Renal cortical epithelial cell (primary cell): Measurements from ENCODE around the gene LHFPL4. TPM values are rescaled to one million over a fixed set of nuclear protein-coding genes. Genes with fewer than 3 reads are reported as not detected.
A peak's percentile ranks its signal among the peaks of the same experiment; 100 is the strongest.
"Not testable (repeated sequence)": the region's sequence is repeated elsewhere in the genome, so short reads cannot be mapped to it uniquely, and the experiment has no call there.

Source experiments
- DNase-seq: peaks from one replicate; pipeline ENCODE4 v3.0.0-alpha.2; 2011; ENCODE audit warnings: low read depth
- total RNA-seq: library from RNA; depleted of rRNA; stranded (reverse); fragments of >200 nt; gene quantifications from 2 replicates; pipeline ENCODE4 v1.2.3, GENCODE V29; 2014

Gene LHFPL4
- total RNA-seq, 1 donor from 2014 or later = 0.05 TPM

GRCh38 chr3:9536212-9536611 is 17.4 kb downstream of the LHFPL4 start:
- DNase-seq = no peak

- DNase-seq = no peak
Measured at GRCh38 chr3:9534429-9534828, 19.2 kb downstream of the LHFPL4 start.

- DNase-seq = no peak
Measured at GRCh38 chr3:9525078-9525477, 28.5 kb downstream of the LHFPL4 start.

GRCh38 chr3:9514956-9515355 is 38.7 kb downstream of the LHFPL4 start:
- no peak for DNase-seq

GRCh38 chr3:9514306-9514705 is 39.3 kb downstream of the LHFPL4 start:
- no peak for DNase-seq

GRCh38 chr3:9512456-9513045 is 41.1 kb downstream of the LHFPL4 start:
- no peak for DNase-seq

- DNase-seq = no peak
Measured at GRCh38 chr3:9508781-9509180, 44.8 kb downstream of the LHFPL4 start.

GRCh38 chr3:9507586-9508578 is 45.7 kb downstream of the LHFPL4 start:
- no peak for DNase-seq

GRCh38 chr3:9503283-9503682 is 50.3 kb downstream of the LHFPL4 start:
- peak; percentile 68 for DNase-seq

GRCh38 chr3:9501226-9501625 is 52.4 kb downstream of the LHFPL4 start:
- DNase-seq = no peak

- peak; percentile 25 for DNase-seq
Measured at GRCh38 chr3:9500108-9501050, 53.2 kb downstream of the LHFPL4 start.

GRCh38 chr3:9499455-9500107 is 54.0 kb downstream of the LHFPL4 start:
- no peak for DNase-seq

- DNase-seq = no peak
Measured at GRCh38 chr3:9498781-9499180, 54.8 kb downstream of the LHFPL4 start.

- DNase-seq = peak; percentile 83
Measured at GRCh38 chr3:9497821-9498565, 55.6 kb downstream of the LHFPL4 start.

GRCh38 chr3:9496893-9497292 is 56.7 kb downstream of the LHFPL4 start:
- DNase-seq = no peak

GRCh38 chr3:9494036-9494435 is 59.6 kb downstream of the LHFPL4 start:
- DNase-seq = not testable (repeated sequence)

- no peak for DNase-seq
Measured at GRCh38 chr3:9491506-9491905, 62.1 kb downstream of the LHFPL4 start.

- DNase-seq = no peak
Measured at GRCh38 chr3:9485248-9485647, 68.4 kb downstream of the LHFPL4 start.

GRCh38 chr3:9480265-9480664 is 73.4 kb downstream of the LHFPL4 start:
- DNase-seq = no peak

- no peak for DNase-seq
Measured at GRCh38 chr3:9476935-9477334, 76.7 kb downstream of the LHFPL4 start.

- no peak for DNase-seq
Measured at GRCh38 chr3:9474482-9474881, 79.1 kb downstream of the LHFPL4 start.
